Astrocyte (in vitro differentiated cells and primary cell): ENCODE results near the gene TM9SF1. TPM values are rescaled to one million over a fixed set of nuclear protein-coding genes. Genes with fewer than 3 reads are reported as not detected.
A peak's percentile ranks its signal among the peaks of the same experiment; 100 is the strongest.

Experiments
- DNase-seq: peaks from one replicate; pipeline ENCODE4 v3.0.0-alpha.2; 2010; ENCODE audit warnings: low read depth
- FAIRE-seq: peaks from 2 replicates; lab custom pipeline; 2011; peaks lifted over from hg19 to GRCh38; lab: Jason Lieb, UNC
- H2AFZ ChIP-seq: 2 replicates; pipeline ENCODE4 v1.6.0; 2012; ENCODE audit warnings: low read depth, low read length, inconsistent platforms
- H3K27ac ChIP-seq: 2 replicates; pipeline ENCODE4 v1.5.1; 2011; ENCODE audit warnings: low read depth, low read length, inconsistent platforms
- H3K27me3 ChIP-seq: 2 replicates; pipeline ENCODE4 v1.6.0; 2011; ENCODE audit warnings: low read length, inconsistent platforms; ENCODE audit not compliant: insufficient read depth
- H3K36me3 ChIP-seq: 2 replicates; pipeline ENCODE4 v1.5.1; 2011; ENCODE audit warnings: low read length, inconsistent platforms; ENCODE audit not compliant: insufficient read depth
- H3K4me1 ChIP-seq: 2 replicates; pipeline ENCODE4 v1.5.1; 2011; ENCODE audit warnings: low read length, inconsistent platforms; ENCODE audit not compliant: insufficient read depth
- H3K4me2 ChIP-seq: 2 replicates; pipeline ENCODE4 v1.6.0; 2012; ENCODE audit warnings: low read length, inconsistent platforms
- H3K4me3 ChIP-seq: 2 replicates; pipeline ENCODE4 v1.5.1; 2011; ENCODE audit warnings: low read depth, mild to moderate bottlenecking, low read length, inconsistent platforms; ENCODE audit not compliant: insufficient read depth
- H3K79me2 ChIP-seq: 2 replicates; pipeline ENCODE4 v1.6.0; 2012; ENCODE audit warnings: mild to moderate bottlenecking, low read length, inconsistent platforms; ENCODE audit not compliant: insufficient read depth
- H3K9ac ChIP-seq: 2 replicates; pipeline ENCODE4 v1.6.0; 2012; ENCODE audit warnings: mild to moderate bottlenecking, low read length, inconsistent platforms
- H3K9me3 ChIP-seq: 2 replicates; pipeline ENCODE4 v1.5.1; 2012; ENCODE audit warnings: low read depth, mild to moderate bottlenecking, low read length, inconsistent platforms; ENCODE audit not compliant: insufficient read depth
- H4K20me1 ChIP-seq: 2 replicates; pipeline ENCODE4 v1.6.0; 2012; ENCODE audit warnings: low read length, inconsistent platforms; ENCODE audit not compliant: insufficient read depth
- H3K27ac Mint-ChIP-seq: one replicate; pipeline ENCODE4 v1.8.0; 2021; ENCODE audit warnings: mild to moderate bottlenecking, mixed read lengths; ENCODE audit not compliant: unreplicated experiment
- H3K27me3 Mint-ChIP-seq: one replicate; pipeline ENCODE4 v1.8.0; 2021; ENCODE audit warnings: low read depth, mixed read lengths; ENCODE audit not compliant: unreplicated experiment
- H3K36me3 Mint-ChIP-seq: one replicate; pipeline ENCODE4 v1.8.0; 2021; ENCODE audit warnings: low read depth, mixed read lengths; ENCODE audit not compliant: unreplicated experiment
- H3K4me1 Mint-ChIP-seq: one replicate; pipeline ENCODE4 v1.8.0; 2021; ENCODE audit warnings: low read depth, mixed read lengths; ENCODE audit not compliant: unreplicated experiment
- H3K4me3 Mint-ChIP-seq: one replicate; pipeline ENCODE4 v1.8.0; 2021; ENCODE audit warnings: mild to moderate bottlenecking, moderate library complexity, mixed read lengths; ENCODE audit not compliant: unreplicated experiment
- H3K9me3 Mint-ChIP-seq: one replicate; pipeline ENCODE4 v1.8.0; 2021; ENCODE audit warnings: mild to moderate bottlenecking, mixed read lengths; ENCODE audit not compliant: unreplicated experiment
- CTCF ChIP-seq: IDR thresholded peaks from 2 replicates; pipeline ENCODE4 v1.5.1; 2011; ENCODE audit warnings: low read depth, mild to moderate bottlenecking, inconsistent platforms, low read length, moderate library complexity; ENCODE audit not compliant: insufficient read depth
- EZH2 ChIP-seq: IDR thresholded peaks from 2 replicates; pipeline ENCODE4 v1.6.1; 2012; ENCODE audit warnings: mild to moderate bottlenecking, low read length, inconsistent platforms; ENCODE audit not compliant: insufficient read depth
- microRNA-seq: library from miRNA; unstranded; fragments of <30 nt; microRNA quantifications from one replicate; pipeline ENCODE4 v1.2.0, GENCODE V29; 2020
- total RNA-seq: library from RNA; stranded (reverse); gene quantifications from 2 replicates; pipeline ENCODE4 v1.2.1, GENCODE V29; 2021

The TM9SF1 gene
- total RNA-seq, 1 donor from 2014 or later, result 59.3 TPM

- Histone ChIP-seq H3K4me3 (no peak overlapping the region), H3K9ac (no peak overlapping the region), H3K27me3 (no peaks in the 10 kb centered on the region), H3K4me2 (peak overlapping the region; percentile 97), H3K9me3 (no peaks in the 10 kb centered on the region), H3K79me2 (peaks cover 40% of the 10 kb centered on the region), H4K20me1 (peaks cover 16% of the 10 kb centered on the region), H3K27ac (no peak overlapping the region), H3K4me1 (peaks cover 23% of the 10 kb centered on the region), H2AFZ (no peak overlapping the region), H3K36me3 (peaks cover 11% of the 10 kb centered on the region)
- TF ChIP-seq CTCF, result no peak
- TF ChIP-seq EZH2, result no peak
- peaks cover 32% of the 10 kb centered on the region for H3K4me1 Mint-ChIP-seq
- H3K9me3 Mint-ChIP-seq, result no peaks in the 10 kb centered on the region
- peaks cover 21% of the 10 kb centered on the region for H3K36me3 Mint-ChIP-seq
- H3K4me3 Mint-ChIP-seq, result peak overlapping the region; percentile 96
- FAIRE-seq, result no peak
- H3K27me3 Mint-ChIP-seq, result no peaks in the 10 kb centered on the region
- no peak for DNase-seq
- no peak overlapping the region for H3K27ac Mint-ChIP-seq
Observed at GRCh38 chr14:24139272-24139934, 55.8 kb downstream of the TM9SF1 start.

Small RNA genes lying within 50 kb of the gene (microRNA-seq; reads per million reads assigned to microRNA genes)
- not detected for gene MIR7703

Other genes starting within 250 kb of the TM9SF1 start
- 14.2 and 18.4 TPM in 2 replicates for gene DHRS4, start 241.7 kb downstream of the TM9SF1 start, total RNA-seq
- gene DHRS4L2, start 206.5 kb downstream of the TM9SF1 start, total RNA-seq, result 13.4 and 15.8 TPM in 2 replicates
- gene CARMIL3, start 143.4 kb downstream of the TM9SF1 start, total RNA-seq, result 0.34 and 0.38 TPM in 2 replicates
- gene CPNE6, start 123.9 kb downstream of the TM9SF1 start, total RNA-seq, result not detected in 2 replicates
- gene PCK2, start 101.1 kb downstream of the TM9SF1 start, total RNA-seq, result 73.8 and 101 TPM in 2 replicates
- 26.9 and 27.1 TPM in 2 replicates for gene DCAF11, start 80.7 kb downstream of the TM9SF1 start, total RNA-seq
- gene NRL, start 80.5 kb downstream of the TM9SF1 start, total RNA-seq, result 0.48 and 0.70 TPM in 2 replicates
- 0.25 TPM in 1 of 2 replicates, not detected in the other for gene FITM1, start 64.8 kb downstream of the TM9SF1 start, total RNA-seq
- 116 and 122 TPM in 2 replicates for gene PSME1, start 59.2 kb downstream of the TM9SF1 start, total RNA-seq
- gene EMC9, start 53.9 kb downstream of the TM9SF1 start, total RNA-seq, result 16.7 and 18.5 TPM in 2 replicates
- 173 TPM in 2 replicates for gene PSME2, start 48.8 kb downstream of the TM9SF1 start, total RNA-seq
- 59.0 and 69.8 TPM in 2 replicates for gene RNF31, start 47.9 kb downstream of the TM9SF1 start, total RNA-seq
- gene IRF9, start 34.2 kb downstream of the TM9SF1 start, total RNA-seq, result 76.0 and 89.4 TPM in 2 replicates
- 33.5 and 46.4 TPM in 2 replicates for gene REC8, start 23.4 kb downstream of the TM9SF1 start, total RNA-seq
- 46.1 and 53.3 TPM in 2 replicates for gene IPO4, start 6.6 kb downstream of the TM9SF1 start, total RNA-seq
- 0.22 and 0.34 TPM in 2 replicates for gene TSSK4, start 10.3 kb upstream of the TM9SF1 start, total RNA-seq
- 26.7 and 32.2 TPM in 2 replicates for gene CHMP4A, start 18.0 kb upstream of the TM9SF1 start, total RNA-seq
- gene MDP1, start 20.6 kb upstream of the TM9SF1 start, total RNA-seq, result 8.9 and 9.9 TPM in 2 replicates
- gene NEDD8, start 36.9 kb upstream of the TM9SF1 start, total RNA-seq, result 233 and 251 TPM in 2 replicates
- 55.5 and 66.5 TPM in 2 replicates for gene GMPR2, start 37.5 kb upstream of the TM9SF1 start, total RNA-seq
- gene TINF2, start 47.2 kb upstream of the TM9SF1 start, total RNA-seq, result 33.0 and 36.2 TPM in 2 replicates
- 3.8 and 4.8 TPM in 2 replicates for gene TGM1, start 67.7 kb upstream of the TM9SF1 start, total RNA-seq
- 26.6 and 27.3 TPM in 2 replicates for gene RABGGTA, start 76.2 kb upstream of the TM9SF1 start, total RNA-seq
- 26.5 and 30.3 TPM in 2 replicates for gene DHRS1, start 104.3 kb upstream of the TM9SF1 start, total RNA-seq
- gene NOP9, start 104.4 kb upstream of the TM9SF1 start, total RNA-seq, result 22.9 and 23.5 TPM in 2 replicates
- gene CIDEB, start 112.5 kb upstream of the TM9SF1 start, total RNA-seq, result not detected in 2 replicates
- gene LTB4R2, start 114.7 kb upstream of the TM9SF1 start, total RNA-seq, result 7.8 and 9.3 TPM in 2 replicates
- 5.5 TPM in 2 replicates for gene LTB4R, start 116.1 kb upstream of the TM9SF1 start, total RNA-seq
- 0.32 and 0.67 TPM in 2 replicates for gene ADCY4, start 139.6 kb upstream of the TM9SF1 start, total RNA-seq
- 0.58 and 0.95 TPM in 2 replicates for gene RIPK3, start 144.6 kb upstream of the TM9SF1 start, total RNA-seq
- gene NFATC4, start 172.7 kb upstream of the TM9SF1 start, total RNA-seq, result 61.9 and 73.9 TPM in 2 replicates
- 25.4 and 32.0 TPM in 2 replicates for gene NYNRIN, start 203.6 kb upstream of the TM9SF1 start, total RNA-seq
- gene CBLN3, start 234.2 kb upstream of the TM9SF1 start, total RNA-seq, result 3.9 and 5.4 TPM in 2 replicates
- gene KHNYN, start 234.5 kb upstream of the TM9SF1 start, total RNA-seq, result 45.5 and 50.5 TPM in 2 replicates
- 27.6 and 28.1 TPM in 2 replicates for gene SDR39U1, start 247.3 kb upstream of the TM9SF1 start, total RNA-seq